Measurements from ENCODE around the gene CLEC14A. TPM values are rescaled to one million over a fixed set of nuclear protein-coding genes. Genes with fewer than 3 reads are reported as not detected.

The CLEC14A gene
- total RNA-seq, result not detected

DNA sequence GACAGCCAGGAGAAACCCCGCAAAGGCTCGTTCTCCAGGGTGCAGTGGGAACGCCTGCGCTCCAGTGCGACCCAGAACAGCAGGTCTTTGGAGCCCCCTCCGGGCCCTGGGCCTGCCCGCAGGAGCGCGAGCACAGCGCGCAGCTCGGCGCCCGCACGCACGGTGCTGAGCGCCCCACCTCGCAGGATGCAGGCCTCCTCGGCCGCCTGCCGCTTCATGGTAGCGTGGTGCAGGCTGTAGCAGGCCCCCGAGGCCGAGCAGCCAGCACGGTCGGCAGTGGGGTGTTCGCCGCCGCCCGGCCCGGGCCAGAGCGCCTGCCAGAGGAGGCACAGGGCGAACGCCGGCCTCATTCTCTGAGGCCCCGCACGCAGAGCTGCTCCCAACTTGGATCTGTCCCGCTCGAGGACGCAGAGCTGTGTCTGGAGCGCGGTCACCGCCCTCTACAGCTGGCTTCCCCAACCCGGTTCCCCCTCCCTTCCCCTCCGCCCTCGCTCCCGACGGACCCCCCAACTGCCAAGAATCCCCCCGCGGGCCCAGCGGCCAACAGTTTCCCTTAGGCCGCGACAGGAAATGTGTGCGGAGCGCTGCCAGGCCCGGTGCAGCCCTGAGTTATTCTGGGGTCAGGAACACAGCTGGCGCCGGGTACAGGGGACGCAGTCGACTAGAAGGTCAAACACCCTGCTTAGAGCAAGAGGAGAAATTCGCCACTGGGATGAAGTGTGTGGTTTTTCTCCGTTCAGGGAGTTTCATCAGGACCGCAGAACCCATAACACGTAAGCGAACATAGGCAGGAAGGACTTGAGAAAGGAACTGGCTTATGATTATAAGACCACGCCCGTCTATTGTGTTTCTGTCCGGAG, at the start of gene CLEC14A:
TSS of gene CLEC14A (minus strand) at position 421 of the 860 bp plus-strand sequence. CDS start at position 350, 71 bp downstream.
- peak; percentile 60 for DNase-seq (ENCODE audit: low spot score)
- Mint-ChIP-seq H3K27me3 (peaks cover 33 to 36% of the 10 kb centered on the region in 2 donors), H3K27ac (no peak within 1 kb of the TSS), H3K9me3 (no peaks in the 10 kb centered on the region), H3K4me3 (no peak within 1 kb of the TSS), H3K4me1 (ENCODE audit: low read depth in 2 of 2) (peaks cover 0 to 10% of the 10 kb centered on the region in 2 donors), H3K36me3 (no peaks in the 10 kb centered on the region)
- peak; percentile 70 to 81 for ATAC-seq

DNA sequence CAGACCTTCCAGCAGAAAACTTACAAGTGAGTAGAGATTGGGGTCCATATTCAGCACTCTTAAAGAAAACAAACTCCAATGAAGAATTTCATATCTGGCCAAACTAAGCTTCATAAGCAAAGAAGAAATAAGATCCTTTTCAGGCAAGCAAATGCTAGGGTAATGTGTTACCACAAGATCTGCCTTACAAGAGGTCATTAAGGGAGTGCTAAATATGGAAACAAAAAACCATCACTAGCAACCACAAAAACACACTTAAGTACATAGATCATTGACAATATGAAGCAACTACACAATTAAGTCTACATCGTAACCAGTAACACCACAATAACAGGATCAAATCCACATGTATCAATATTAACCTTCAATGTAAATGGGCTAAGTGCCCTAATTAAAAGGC, 47.1 kb upstream of the CLEC14A start:
- no peaks in the 10 kb centered on the region for H3K4me1 Mint-ChIP-seq (ENCODE audit: low read depth in 2 of 2)
- H3K27me3 Mint-ChIP-seq, result no peaks in the 10 kb centered on the region
- H3K4me3 Mint-ChIP-seq, result no peak overlapping the region
- ATAC-seq (no peak), DNase-seq (ENCODE audit: low spot score) (no peak)
- peaks cover 11% of the 10 kb centered on the region for H3K36me3 Mint-ChIP-seq
- H3K27ac Mint-ChIP-seq, result no peak overlapping the region
- H3K9me3 Mint-ChIP-seq, result peaks cover 15% of the 10 kb centered on the region

DNA sequence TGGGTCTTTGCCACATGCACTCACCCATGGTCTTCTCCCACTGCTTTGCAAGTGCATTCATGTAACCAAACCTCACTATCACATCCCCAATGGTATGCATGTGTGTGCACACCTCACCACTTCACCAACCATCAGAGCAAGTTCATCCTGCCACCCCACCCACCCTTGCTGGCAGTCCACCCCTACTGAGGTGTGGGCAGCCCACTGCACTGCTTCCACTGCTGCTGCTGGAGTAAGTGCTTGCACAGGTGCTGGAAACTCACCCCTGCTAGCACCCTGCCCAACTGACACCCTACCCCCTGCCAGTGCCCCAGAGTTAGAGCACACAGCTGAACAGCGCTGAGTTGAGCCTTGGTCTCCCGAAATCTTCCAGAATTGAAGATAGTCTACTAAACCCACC, 46.1 kb upstream of the CLEC14A start:
- Mint-ChIP-seq H3K36me3 (peaks cover 11% of the 10 kb centered on the region), H3K9me3 (peaks cover 15% of the 10 kb centered on the region), H3K4me3 (no peak overlapping the region), H3K4me1 (ENCODE audit: low read depth in 2 of 2) (no peaks in the 10 kb centered on the region), H3K27me3 (no peaks in the 10 kb centered on the region), H3K27ac (no peak overlapping the region)
- ATAC-seq (peak in 1 of 2 donors; percentile 17), DNase-seq (ENCODE audit: low spot score) (no peak)

GRCh38 chr14:38297681-38298080, 41.8 kb upstream of the CLEC14A start:
- no peak overlapping the region for H3K27ac Mint-ChIP-seq
- no peak for ATAC-seq
- H3K4me1 Mint-ChIP-seq (ENCODE audit: low read depth in 2 of 2), result no peaks in the 10 kb centered on the region
- H3K36me3 Mint-ChIP-seq, result no peaks in the 10 kb centered on the region
- no peak for DNase-seq (ENCODE audit: low spot score)
- no peak overlapping the region for H3K4me3 Mint-ChIP-seq
- H3K27me3 Mint-ChIP-seq, result peaks cover 0 to 5% of the 10 kb centered on the region in 2 donors
- H3K9me3 Mint-ChIP-seq, result peaks cover 6% of the 10 kb centered on the region

- Mint-ChIP-seq H3K4me3 (no peak overlapping the region), H3K4me1 (ENCODE audit: low read depth in 2 of 2) (no peaks in the 10 kb centered on the region), H3K9me3 (peaks cover 3% of the 10 kb centered on the region), H3K27ac (no peak overlapping the region), H3K36me3 (no peaks in the 10 kb centered on the region), H3K27me3 (peaks cover 0 to 5% of the 10 kb centered on the region in 2 donors)
- DNase-seq (ENCODE audit: low spot score), result no peak
- ATAC-seq, result no peak
Measured at GRCh38 chr14:38291681-38292467, 36.0 kb upstream of the CLEC14A start.

- no peak for DNase-seq (ENCODE audit: low spot score)
- no peak for ATAC-seq
- no peak overlapping the region for H3K27ac Mint-ChIP-seq
- H3K9me3 Mint-ChIP-seq, result no peaks in the 10 kb centered on the region
- no peaks in the 10 kb centered on the region for H3K36me3 Mint-ChIP-seq
- no peaks in the 10 kb centered on the region for H3K4me1 Mint-ChIP-seq (ENCODE audit: low read depth in 2 of 2)
- H3K27me3 Mint-ChIP-seq, result peaks cover 0 to 6% of the 10 kb centered on the region in 2 donors
- no peak overlapping the region for H3K4me3 Mint-ChIP-seq
Measured at GRCh38 chr14:38290601-38291188, 34.8 kb upstream of the CLEC14A start.

DNA sequence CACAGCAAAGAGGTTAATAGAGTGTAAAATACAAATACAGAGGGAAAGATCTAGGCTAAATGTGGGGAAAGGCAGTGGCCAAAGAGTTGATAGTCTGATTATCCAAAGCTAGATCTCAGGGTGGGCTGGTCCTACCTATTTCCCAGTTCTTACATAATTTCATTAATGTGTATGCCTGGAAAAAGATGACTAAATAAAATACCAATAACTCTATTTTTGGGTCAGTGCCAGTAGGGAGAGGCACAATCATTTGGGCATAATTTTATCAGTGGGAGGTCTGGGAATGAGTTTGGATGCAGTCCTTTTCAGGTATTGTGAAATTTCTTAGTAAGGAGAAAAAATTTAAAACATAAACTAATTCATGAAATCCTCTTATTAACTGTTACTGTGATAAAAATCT, 30.6 kb upstream of the CLEC14A start:
- peaks cover 7 to 23% of the 10 kb centered on the region in 2 donors for H3K27me3 Mint-ChIP-seq
- H3K9me3 Mint-ChIP-seq, result peaks cover 3% of the 10 kb centered on the region
- H3K4me1 Mint-ChIP-seq (ENCODE audit: low read depth in 2 of 2), result no peaks in the 10 kb centered on the region
- H3K27ac Mint-ChIP-seq, result no peak overlapping the region
- DNase-seq (ENCODE audit: low spot score) (no peak), ATAC-seq (no peak)
- H3K4me3 Mint-ChIP-seq, result no peak overlapping the region
- H3K36me3 Mint-ChIP-seq, result no peaks in the 10 kb centered on the region

DNA sequence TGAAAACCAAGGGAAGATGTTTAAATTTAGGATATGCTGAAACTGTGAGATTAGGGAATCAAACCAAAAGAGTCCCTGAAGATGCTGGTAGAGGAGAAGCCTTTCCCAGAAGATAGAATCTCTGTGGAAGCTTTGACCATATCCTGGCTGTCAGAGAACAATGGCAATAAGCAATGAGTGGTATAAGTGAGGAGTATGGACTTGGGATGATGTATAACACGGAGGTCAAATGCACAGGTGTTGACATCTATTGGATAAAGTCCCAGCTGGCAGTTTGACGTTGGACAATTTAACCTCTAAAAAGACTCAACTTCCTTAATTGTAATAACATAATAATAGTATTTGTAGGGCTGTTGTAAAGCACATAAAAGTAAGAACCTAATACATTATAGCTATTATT, 30.1 kb upstream of the CLEC14A start:
- Mint-ChIP-seq H3K27ac (no peak overlapping the region), H3K36me3 (no peaks in the 10 kb centered on the region), H3K27me3 (peaks cover 11 to 23% of the 10 kb centered on the region in 2 donors), H3K4me3 (no peak overlapping the region), H3K4me1 (ENCODE audit: low read depth in 2 of 2) (no peaks in the 10 kb centered on the region), H3K9me3 (peaks cover 3% of the 10 kb centered on the region)
- ATAC-seq (no peak), DNase-seq (ENCODE audit: low spot score) (no peak)

- Mint-ChIP-seq H3K27me3 (peaks cover 14 to 23% of the 10 kb centered on the region in 2 donors), H3K36me3 (no peaks in the 10 kb centered on the region)
Measured at GRCh38 chr14:38282936-38283335, 27.0 kb upstream of the CLEC14A start.

GRCh38 chr14:38280081-38280480, 24.2 kb upstream of the CLEC14A start:
- H3K27me3 Mint-ChIP-seq, result peaks cover 12 to 15% of the 10 kb centered on the region in 2 donors
- ATAC-seq, result no peak
- DNase-seq (ENCODE audit: low spot score), result no peak
- peaks cover 6% of the 10 kb centered on the region for H3K9me3 Mint-ChIP-seq
- H3K36me3 Mint-ChIP-seq, result no peaks in the 10 kb centered on the region
- no peaks in the 10 kb centered on the region for H3K4me1 Mint-ChIP-seq (ENCODE audit: low read depth in 2 of 2)
- no peak overlapping the region for H3K27ac Mint-ChIP-seq
- no peak overlapping the region for H3K4me3 Mint-ChIP-seq

More at GRCh38 chr14:38282936-38283335, 27.0 kb upstream of the CLEC14A start:
- no peak overlapping the region for H3K27ac Mint-ChIP-seq
- no peak overlapping the region for H3K4me3 Mint-ChIP-seq
- DNase-seq (ENCODE audit: low spot score), result no peak
- H3K9me3 Mint-ChIP-seq, result peaks cover 6% of the 10 kb centered on the region
- H3K4me1 Mint-ChIP-seq (ENCODE audit: low read depth in 2 of 2), result no peaks in the 10 kb centered on the region
- no peak for ATAC-seq

GRCh38 chr14:38279572-38279971, 23.7 kb upstream of the CLEC14A start:
- Mint-ChIP-seq H3K36me3 (no peaks in the 10 kb centered on the region), H3K4me1 (ENCODE audit: low read depth in 2 of 2) (no peaks in the 10 kb centered on the region), H3K4me3 (no peak overlapping the region), H3K27me3 (peaks cover 11 to 12% of the 10 kb centered on the region in 2 donors), H3K9me3 (peaks cover 6% of the 10 kb centered on the region), H3K27ac (no peak overlapping the region)
- DNase-seq (ENCODE audit: low spot score) (no peak), ATAC-seq (no peak)

- Mint-ChIP-seq H3K27ac (no peak overlapping the region), H3K36me3 (no peaks in the 10 kb centered on the region), H3K27me3 (peaks cover 0 to 10% of the 10 kb centered on the region in 2 donors), H3K4me1 (ENCODE audit: low read depth in 2 of 2) (no peaks in the 10 kb centered on the region), H3K9me3 (peaks cover 3% of the 10 kb centered on the region), H3K4me3 (no peak overlapping the region)
- ATAC-seq, result no peak
- no peak for DNase-seq (ENCODE audit: low spot score)
Measured at GRCh38 chr14:38278035-38278434, 22.1 kb upstream of the CLEC14A start.

DNA sequence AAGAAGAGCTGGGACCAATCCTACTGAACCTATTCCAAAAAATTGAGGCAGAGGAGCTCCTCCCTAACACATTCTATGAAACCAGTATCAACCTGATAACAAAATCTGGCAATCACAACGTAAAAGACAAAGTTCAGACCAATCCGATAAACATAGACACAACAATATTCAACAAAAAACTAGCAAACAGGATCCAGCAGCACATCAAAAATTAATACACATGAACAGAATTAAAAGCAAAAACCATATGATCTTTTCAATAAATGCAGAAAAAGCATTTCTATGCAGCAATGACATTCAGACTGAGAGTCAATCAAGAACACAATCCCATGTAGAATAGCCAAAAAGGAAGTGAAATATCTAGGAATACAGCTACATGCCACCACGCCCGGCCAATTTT, 7.0 kb upstream of the CLEC14A start:
- Mint-ChIP-seq H3K9me3 (peaks cover 12% of the 10 kb centered on the region), H3K4me1 (ENCODE audit: low read depth in 2 of 2) (no peaks in the 10 kb centered on the region), H3K4me3 (no peak overlapping the region), H3K27ac (no peak overlapping the region), H3K36me3 (peaks cover 16% of the 10 kb centered on the region), H3K27me3 (peaks cover 22 to 33% of the 10 kb centered on the region in 2 donors)
- ATAC-seq (no peak), DNase-seq (ENCODE audit: low spot score) (no peak)

DNA sequence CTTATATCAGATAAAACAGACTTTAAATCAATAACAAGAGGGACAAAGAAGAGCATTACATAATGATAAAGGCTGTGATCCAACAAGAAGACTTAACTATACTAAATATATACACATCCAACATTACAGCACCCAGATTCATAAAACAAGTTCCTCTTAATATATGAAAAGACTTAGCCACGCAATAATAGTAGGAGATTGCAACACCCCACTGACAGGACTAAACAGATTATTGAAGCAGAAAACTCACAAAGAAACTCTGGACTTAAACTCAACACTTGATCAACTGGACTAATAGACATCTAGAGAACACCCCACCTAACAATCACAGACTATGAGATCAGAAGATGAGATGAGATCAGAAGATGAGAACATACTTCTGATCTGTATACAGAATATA, 5.7 kb upstream of the CLEC14A start:
- Mint-ChIP-seq H3K27me3 (peaks cover 25 to 39% of the 10 kb centered on the region in 2 donors), H3K27ac (no peak overlapping the region), H3K4me1 (ENCODE audit: low read depth in 2 of 2) (no peaks in the 10 kb centered on the region), H3K4me3 (no peak overlapping the region), H3K9me3 (peaks cover 8% of the 10 kb centered on the region), H3K36me3 (peaks cover 13% of the 10 kb centered on the region)
- DNase-seq (ENCODE audit: low spot score) (no peak), ATAC-seq (no peak)
